ENCODE results near the gene REG4. TPM values are rescaled to one million over a fixed set of nuclear protein-coding genes. Genes with fewer than 3 reads are reported as not detected.

REG4 gene
- total and polyA plus RNA-seq, 2 of the 13 experiments (the other 11 are each of a cell fraction or from before 2014, with no cell fraction given), result not detected

DNA sequence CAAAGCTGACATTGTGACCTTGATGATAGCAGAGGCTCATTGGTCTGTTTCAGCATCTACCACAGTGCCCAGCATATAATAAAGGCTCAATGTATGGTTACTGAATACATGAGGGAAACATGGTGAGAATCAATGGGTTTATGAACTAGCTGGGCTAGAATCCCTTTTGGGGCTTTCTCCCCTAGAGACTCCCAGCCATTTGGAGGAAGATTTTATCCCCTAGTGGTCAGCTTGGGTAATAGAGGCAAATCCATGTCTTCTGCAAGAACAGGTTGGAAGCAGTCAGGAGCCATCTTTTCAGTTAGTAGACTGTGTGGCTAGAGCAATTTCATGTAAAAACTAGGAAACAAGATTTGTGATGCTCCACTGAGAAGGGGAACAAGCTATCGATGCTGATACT, 15.8 kb upstream of the REG4 start:
- H3K27ac ChIP-seq (ENCODE audit: extremely low read length, insufficient read depth, low read length), result no peak overlapping the region
- H3K27me3 ChIP-seq (ENCODE audit: control insufficient read depth in 1 of 2, insufficient read depth in 2 of 2, low read length in 2 of 2), result peaks cover 0 to 1% of the 10 kb centered on the region in 2 experiments; a peak in 1 of 5 replicates
- no peaks in the 10 kb centered on the region for H3K4me1 ChIP-seq (ENCODE audit: insufficient read depth, low read length)
- H3K79me2 ChIP-seq (ENCODE audit: insufficient read depth, low read length), result no peaks in the 10 kb centered on the region
- no peak for FAIRE-seq
- DNase-seq (ENCODE audit: low spot score), result no peak
- no peaks in the 10 kb centered on the region for H3K36me3 ChIP-seq (replicated peaks in 1 of 2; ENCODE audit: control insufficient read depth in 1 of 2, insufficient read depth in 2 of 2, low read length in 2 of 2)
- H3K9ac ChIP-seq (ENCODE audit: insufficient read depth, low read depth, low read length), result no peak overlapping the region
- no peak overlapping the region for H3K4me2 ChIP-seq (ENCODE audit: low read depth, low read length)
- H2AFZ ChIP-seq (ENCODE audit: low read length), result no peak overlapping the region
- no peaks in the 10 kb centered on the region for H3K9me3 ChIP-seq (ENCODE audit: low read length)
- BruUV-seq (replicated peaks), result no TSS peak
- TF ChIP-seq MLX (CRISPR knock-in tag; IDR thresholded peaks at IDR 0.05) (no peak), GTF3A (CRISPR knock-in tag; conservative IDR thresholded peaks at IDR 0.05) (no peak), ZNF530 (CRISPR knock-in tag; IDR thresholded peaks at IDR 0.05; ENCODE audit: low read depth) (no peak), MXD4 (CRISPR knock-in tag; IDR thresholded peaks at IDR 0.05) (no peak), ZNF253 (CRISPR knock-in tag; IDR thresholded peaks at IDR 0.05; ENCODE audit: borderline replicate concordance) (no peak), CTCF (CRISPR knock-in tag; IDR thresholded peaks at IDR 0.05) (peak; percentile 26), TAF1 (CRISPR knock-in tag; IDR thresholded peaks at IDR 0.05) (no peak)
- TF ChIP-seq, protein P1, sequence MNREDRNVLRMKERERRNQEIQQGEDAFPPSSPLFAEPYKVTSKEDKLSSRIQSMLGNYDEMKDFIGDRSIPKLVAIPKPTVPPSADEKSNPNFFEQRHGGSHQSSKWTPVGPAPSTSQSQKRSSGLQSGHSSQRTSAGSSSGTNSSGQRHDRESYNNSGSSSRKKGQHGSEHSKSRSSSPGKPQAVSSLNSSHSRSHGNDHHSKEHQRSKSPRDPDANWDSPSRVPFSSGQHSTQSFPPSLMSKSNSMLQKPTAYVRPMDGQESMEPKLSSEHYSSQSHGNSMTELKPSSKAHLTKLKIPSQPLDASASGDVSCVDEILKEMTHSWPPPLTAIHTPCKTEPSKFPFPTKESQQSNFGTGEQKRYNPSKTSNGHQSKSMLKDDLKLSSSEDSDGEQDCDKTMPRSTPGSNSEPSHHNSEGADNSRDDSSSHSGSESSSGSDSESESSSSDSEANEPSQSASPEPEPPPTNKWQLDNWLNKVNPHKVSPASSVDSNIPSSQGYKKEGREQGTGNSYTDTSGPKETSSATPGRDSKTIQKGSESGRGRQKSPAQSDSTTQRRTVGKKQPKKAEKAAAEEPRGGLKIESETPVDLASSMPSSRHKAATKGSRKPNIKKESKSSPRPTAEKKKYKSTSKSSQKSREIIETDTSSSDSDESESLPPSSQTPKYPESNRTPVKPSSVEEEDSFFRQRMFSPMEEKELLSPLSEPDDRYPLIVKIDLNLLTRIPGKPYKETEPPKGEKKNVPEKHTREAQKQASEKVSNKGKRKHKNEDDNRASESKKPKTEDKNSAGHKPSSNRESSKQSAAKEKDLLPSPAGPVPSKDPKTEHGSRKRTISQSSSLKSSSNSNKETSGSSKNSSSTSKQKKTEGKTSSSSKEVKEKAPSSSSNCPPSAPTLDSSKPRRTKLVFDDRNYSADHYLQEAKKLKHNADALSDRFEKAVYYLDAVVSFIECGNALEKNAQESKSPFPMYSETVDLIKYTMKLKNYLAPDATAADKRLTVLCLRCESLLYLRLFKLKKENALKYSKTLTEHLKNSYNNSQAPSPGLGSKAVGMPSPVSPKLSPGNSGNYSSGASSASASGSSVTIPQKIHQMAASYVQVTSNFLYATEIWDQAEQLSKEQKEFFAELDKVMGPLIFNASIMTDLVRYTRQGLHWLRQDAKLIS (CRISPR knock-in tag; IDR thresholded peaks at IDR 0.05), result no peak
- TF ChIP-seq, protein P2, sequence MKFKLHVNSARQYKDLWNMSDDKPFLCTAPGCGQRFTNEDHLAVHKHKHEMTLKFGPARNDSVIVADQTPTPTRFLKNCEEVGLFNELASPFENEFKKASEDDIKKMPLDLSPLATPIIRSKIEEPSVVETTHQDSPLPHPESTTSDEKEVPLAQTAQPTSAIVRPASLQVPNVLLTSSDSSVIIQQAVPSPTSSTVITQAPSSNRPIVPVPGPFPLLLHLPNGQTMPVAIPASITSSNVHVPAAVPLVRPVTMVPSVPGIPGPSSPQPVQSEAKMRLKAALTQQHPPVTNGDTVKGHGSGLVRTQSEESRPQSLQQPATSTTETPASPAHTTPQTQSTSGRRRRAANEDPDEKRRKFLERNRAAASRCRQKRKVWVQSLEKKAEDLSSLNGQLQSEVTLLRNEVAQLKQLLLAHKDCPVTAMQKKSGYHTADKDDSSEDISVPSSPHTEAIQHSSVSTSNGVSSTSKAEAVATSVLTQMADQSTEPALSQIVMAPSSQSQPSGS (CRISPR knock-in tag; IDR thresholded peaks at IDR 0.05), result no peak
- no peak overlapping the region for H3K4me3 ChIP-seq (replicated peaks in 1 of 3; ENCODE audit: insufficient read depth in 1 of 3, low read depth in 2 of 3, low read length in 3 of 3)
- POLR2A ChIA-PET, result no interaction called here
- 0% methylated on average over 1 of the region's 1 CpG for WGBS (ENCODE audit: low lambda C conversion rate)
- intact Hi-C loops (cut with micrococcal nuclease; ENCODE audit: unreplicated experiment), result no loop called here
- peak; percentile 54; the same call in 2 of the 3 replicates for ATAC-seq
- H4K20me1 ChIP-seq (ENCODE audit: insufficient read depth, low read length), result no peaks in the 10 kb centered on the region
- CTCF ChIA-PET (ENCODE audit: low intra/inter-chr PET ratio, low total read pairs), result interaction anchor here (1.2 kb wide), 1 partner anchor 18 kb away, joined by 3 read pairs; no protein-coding TSS in a partner anchor
- in situ Hi-C loops (cut with HindIII; ENCODE audit: extremely low pct_ligation_motif_present, low pct_unique_long_range_greater_than_20kb), result no loop called here

All from HepG2 (cell line).